OCI-LY3 (cell line): ENCODE results near the gene HNRNPL.

ENCODE experiments used
- H2AFZ ChIP-seq: fragments of 200-600, 300-600 bp; shearing (Covaris generic); 2 replicates; pipeline ENCODE4 v1.6.0; 2014; ENCODE audit warnings: antibody characterized with exemption, low read depth, low read length
- H3K27ac ChIP-seq: fragments of 200-600, 300-600 bp; sonication (generic); 2 replicates; pipeline ENCODE4 v1.5.1; 2014; ENCODE audit warnings: mild to moderate bottlenecking, low read length, moderate library complexity, mixed read lengths
- H3K27me3 ChIP-seq: fragments of 200-600, 300-600 bp; sonication (generic); 2 replicates; pipeline ENCODE4 v1.6.1; 2014; ENCODE audit warnings: low read depth, low read length, mixed read lengths
- H3K36me3 ChIP-seq: fragments of 200-600, 300-600 bp; sonication (generic); replicated peaks from 2 replicates; pipeline ENCODE3; 2014; ENCODE audit warnings: low read depth, low read length, mixed read lengths
- H3K4me1 ChIP-seq: fragments of 300-600, 200-600 bp; sonication (generic); 2 replicates; pipeline ENCODE4 v1.6.1; 2014; ENCODE audit warnings: low read length, mixed read lengths
- H3K4me2 ChIP-seq: fragments of 200-600, 300-600 bp; sonication (generic); 2 replicates; pipeline ENCODE4 v1.6.1; 2014; ENCODE audit warnings: low read length, mixed read lengths
- H3K4me3 ChIP-seq: fragments of 300-600, 200-600 bp; sonication (generic); 2 replicates; pipeline ENCODE4 v1.5.1; 2014; ENCODE audit warnings: antibody characterized with exemption, mild to moderate bottlenecking, low read length, moderate library complexity
- H3K79me2 ChIP-seq: fragments of 300-600, 200-600 bp; shearing (Covaris generic); 2 replicates; pipeline ENCODE4 v1.6.1; 2014; ENCODE audit warnings: mild to moderate bottlenecking, low read length, mixed read lengths
- H3K9ac ChIP-seq: fragments of 300-600, 200-600 bp; shearing (Covaris generic); 2 replicates; pipeline ENCODE4 v1.6.0; 2014; ENCODE audit warnings: mild to moderate bottlenecking, low read length, moderate library complexity
- H3K9me3 ChIP-seq: fragments of 200-600, 300-600 bp; shearing (Covaris generic); 2 replicates; pipeline ENCODE4 v1.6.1; 2014; ENCODE audit warnings: low read length, mixed read lengths; ENCODE audit not compliant: insufficient read depth
- H4K20me1 ChIP-seq: fragments of 200-600, 300-600 bp; sonication (generic); 2 replicates; pipeline ENCODE4 v1.6.1; 2016; ENCODE audit warnings: low read length, mixed read lengths; ENCODE audit not compliant: insufficient read depth
- CTCF ChIP-seq: fragments of 200-600, 300-600 bp; sonication (generic); IDR thresholded peaks from 2 replicates; pipeline ENCODE4 v1.5.1; 2014; ENCODE audit warnings: antibody characterized with exemption, low read length, low read depth
- EZH2phosphoT487 ChIP-seq: fragments of 200-600 bp; shearing (Covaris generic); IDR thresholded peaks from 2 replicates; pipeline ENCODE4 v1.6.1; 2018; ENCODE audit warnings: antibody characterized with exemption, mixed run types, low read depth

Gene HNRNPL

GRCh38 chr19:38836159-38836982, 13.4 kb downstream of the HNRNPL start:
- Histone ChIP-seq H3K27ac (no peak overlapping the region), H3K9ac (no peak overlapping the region), H3K36me3 (peaks cover 55% of the 10 kb centered on the region)

GRCh38 chr19:38834590-38834989, 15.2 kb downstream of the HNRNPL start:
- Histone ChIP-seq H3K36me3 (peaks cover 45% of the 10 kb centered on the region), H3K4me3 (no peak overlapping the region), H2AFZ (no peak overlapping the region), H3K27ac (no peak overlapping the region), H3K9me3 (no peaks in the 10 kb centered on the region), H3K4me2 (no peak overlapping the region), H4K20me1 (peaks cover 17% of the 10 kb centered on the region; the same call in 1 of the 2 replicates), H3K9ac (no peak overlapping the region), H3K4me1 (peaks cover 9% of the 10 kb centered on the region; the same call in 1 of the 2 replicates), H3K27me3 (no peaks in the 10 kb centered on the region), H3K79me2 (peaks cover 9% of the 10 kb centered on the region; the same call in 1 of the 2 replicates)
- TF ChIP-seq EZH2phosphoT487, result no peak
- TF ChIP-seq CTCF, result no peak

More at GRCh38 chr19:38836159-38836982, 13.4 kb downstream of the HNRNPL start:
- Histone ChIP-seq H4K20me1 (peaks cover 27% of the 10 kb centered on the region), H3K4me1 (peaks cover 5% of the 10 kb centered on the region; the same call in 1 of the 2 replicates), H3K79me2 (peaks cover 9% of the 10 kb centered on the region), H3K27me3 (no peaks in the 10 kb centered on the region), H3K4me3 (no peak overlapping the region), H3K4me2 (no peak overlapping the region), H2AFZ (no peak overlapping the region), H3K9me3 (no peaks in the 10 kb centered on the region)
- TF ChIP-seq CTCF (no peak), EZH2phosphoT487 (no peak)

GRCh38 chr19:38834104-38834490, 15.7 kb downstream of the HNRNPL start:
- Histone ChIP-seq H3K4me1 (peaks cover 9% of the 10 kb centered on the region; the same call in 1 of the 2 replicates), H3K79me2 (peaks cover 9% of the 10 kb centered on the region; the same call in 1 of the 2 replicates), H4K20me1 (peaks cover 12% of the 10 kb centered on the region; the same call in 1 of the 2 replicates), H3K4me2 (no peak overlapping the region), H2AFZ (no peak overlapping the region), H3K27me3 (no peaks in the 10 kb centered on the region), H3K9ac (no peak overlapping the region), H3K36me3 (peaks cover 40% of the 10 kb centered on the region), H3K9me3 (no peaks in the 10 kb centered on the region), H3K27ac (no peak overlapping the region), H3K4me3 (no peak overlapping the region)
- TF ChIP-seq EZH2phosphoT487, result no peak
- TF ChIP-seq CTCF, result no peak

- no peak overlapping the region for H3K4me3 ChIP-seq
- H3K9ac ChIP-seq, result no peak overlapping the region
- peaks cover 9% of the 10 kb centered on the region; the same call in 1 of the 2 replicates for H3K4me1 ChIP-seq
- 0 out of 2 replicates have a peak, but pooled peaks cover 6% of the 10 kb centered on the region for H4K20me1 ChIP-seq
- no peak overlapping the region for H3K4me2 ChIP-seq
- H2AFZ ChIP-seq, result no peak overlapping the region
- peaks cover 34% of the 10 kb centered on the region for H3K36me3 ChIP-seq
- peaks cover 9% of the 10 kb centered on the region; the same call in 1 of the 2 replicates for H3K79me2 ChIP-seq
- H3K27ac ChIP-seq, result no peak overlapping the region
- TF ChIP-seq EZH2phosphoT487, result no peak
- TF ChIP-seq CTCF, result no peak
- H3K9me3 ChIP-seq, result no peaks in the 10 kb centered on the region
- H3K27me3 ChIP-seq, result no peaks in the 10 kb centered on the region
These were observed 16.7 kb downstream of the HNRNPL start for GRCh38 chr19:38833092-38833425.
